NT2/D1 (cell line): Measurements from ENCODE around the gene PLA2G2F.

Experiments
- DNase-seq: peaks from one replicate; pipeline ENCODE4 v3.0.0-alpha.2; 2011; ENCODE audit warnings: low read depth, low spot score
- H3K27me3 ChIP-seq: 2 replicates; pipeline ENCODE4 v1.6.0; 2011; ENCODE audit warnings: mild to moderate bottlenecking; ENCODE audit not compliant: insufficient read length, insufficient read depth
- H3K36me3 ChIP-seq: 2 replicates; pipeline ENCODE4 v1.6.1; 2011; ENCODE audit warnings: mild to moderate bottlenecking, low read length, mixed read lengths; ENCODE audit not compliant: insufficient read depth, insufficient read length
- H3K4me1 ChIP-seq: 2 replicates; pipeline ENCODE4 v1.5.1; 2011; ENCODE audit not compliant: insufficient read depth, insufficient read length
- H3K4me3 ChIP-seq: 2 replicates; pipeline ENCODE4 v1.5.1; 2011; ENCODE audit warnings: low read depth; ENCODE audit not compliant: insufficient read length
- H3K9ac ChIP-seq: 2 replicates; pipeline ENCODE4 v1.6.0; 2011; ENCODE audit warnings: low read depth; ENCODE audit not compliant: insufficient read length
- H3K9me3 ChIP-seq: 2 replicates; pipeline ENCODE4 v1.5.1; 2011; ENCODE audit warnings: mild to moderate bottlenecking, low read length; ENCODE audit not compliant: insufficient read depth
- SUZ12 ChIP-seq: IDR thresholded peaks from 2 replicates; pipeline ENCODE4 v1.6.1; 2011; ENCODE audit not compliant: insufficient read length, insufficient read depth; ENCODE audit errors: extremely low read depth
- YY1 ChIP-seq: IDR thresholded peaks from 2 replicates; pipeline ENCODE4 v1.6.1; 2011; ENCODE audit not compliant: insufficient read length, insufficient read depth
- ZNF274 ChIP-seq: IDR thresholded peaks from 2 replicates; pipeline ENCODE4 v1.6.1; 2011; ENCODE audit warnings: mild to moderate bottlenecking, low read depth, low read length

PLA2G2F gene

DNA sequence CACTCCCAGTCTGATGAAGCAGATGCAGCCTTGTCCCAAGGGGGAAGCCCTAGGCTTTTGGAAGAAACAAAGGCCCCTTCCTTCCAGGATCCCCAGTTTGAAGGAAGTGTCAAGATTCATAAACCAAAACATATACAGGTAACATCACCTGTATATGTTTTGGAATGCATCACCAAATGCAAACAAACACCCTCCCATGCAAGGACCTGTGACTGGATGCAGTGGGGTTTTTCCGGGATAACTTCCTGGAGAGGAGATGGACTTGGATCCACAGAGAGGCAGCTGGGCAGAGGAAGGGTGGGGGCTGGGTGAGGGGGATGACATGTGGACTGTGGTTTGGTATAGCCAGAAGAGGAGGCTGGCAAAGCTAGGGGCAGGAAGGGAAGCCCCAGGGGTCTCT, 1.5 kb upstream of the PLA2G2F start:
- H3K9me3 ChIP-seq, result peaks cover 10% of the 10 kb centered on the region; the same call in 1 of the 2 replicates
- H3K9ac ChIP-seq, result no peak overlapping the region
- no peak for DNase-seq
- TF ChIP-seq YY1 (no peak), SUZ12 (no peak), ZNF274 (no peak)
- H3K4me3 ChIP-seq, result no peak overlapping the region
- no peaks in the 10 kb centered on the region for H3K36me3 ChIP-seq
- H3K27me3 ChIP-seq, result no peaks in the 10 kb centered on the region
- no peaks in the 10 kb centered on the region for H3K4me1 ChIP-seq

GRCh38 chr1:20138346-20138745, 777 bp upstream of the PLA2G2F start:
- H3K4me1 ChIP-seq, result no peaks in the 10 kb centered on the region
- no peak for TF ChIP-seq YY1
- no peak for TF ChIP-seq SUZ12
- no peak for TF ChIP-seq ZNF274

DNA sequence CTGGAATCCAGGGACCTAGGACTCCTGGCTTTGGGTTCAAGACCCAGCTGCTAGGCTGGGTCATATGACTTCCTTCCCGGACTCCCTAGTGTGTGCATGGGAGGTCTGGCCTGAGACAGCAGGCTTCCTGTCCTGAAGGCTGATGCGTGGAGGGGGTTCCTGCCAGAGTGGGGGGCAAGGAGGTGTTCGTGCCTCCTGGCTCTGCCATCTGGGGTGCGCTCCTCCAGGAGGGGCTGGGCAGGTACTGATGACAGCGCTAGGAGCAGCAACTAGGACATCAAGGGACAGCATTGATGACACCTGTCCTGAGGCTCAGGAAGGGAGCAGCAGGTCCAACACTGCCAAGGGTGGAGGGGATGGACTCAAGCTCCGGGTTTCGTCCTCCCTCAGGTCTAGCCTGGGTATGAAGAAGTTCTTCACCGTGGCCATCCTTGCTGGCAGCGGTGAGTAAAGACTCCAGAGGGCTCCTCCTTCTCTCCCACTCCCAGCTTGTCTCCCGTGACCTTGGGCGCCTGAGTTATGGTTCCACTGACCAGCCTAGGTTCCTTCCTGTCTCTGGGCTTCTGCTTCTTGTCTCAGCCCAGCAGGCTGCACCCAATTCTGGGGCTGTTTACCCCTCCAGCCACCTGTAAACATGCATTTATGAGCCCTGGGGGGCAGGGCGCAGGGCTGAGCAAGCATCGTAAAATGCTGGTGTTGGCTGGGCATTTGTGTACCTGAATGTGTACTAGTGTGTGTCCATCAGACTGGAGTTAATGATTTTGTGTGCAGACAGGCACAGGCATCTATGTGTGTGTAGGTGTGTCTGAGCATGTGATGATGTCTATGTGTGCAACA, 871 bp downstream of the PLA2G2F start:
- DNase-seq, result no peak
- H3K9ac ChIP-seq, result no peak overlapping the region
- TF ChIP-seq YY1, result no peak
- TF ChIP-seq ZNF274, result no peak
- TF ChIP-seq SUZ12, result no peak

More at GRCh38 chr1:20138346-20138745, 777 bp upstream of the PLA2G2F start:
- no peak overlapping the region for H3K4me3 ChIP-seq
- DNase-seq, result no peak
- H3K27me3 ChIP-seq, result no peaks in the 10 kb centered on the region
- H3K9ac ChIP-seq, result no peak overlapping the region
- peaks cover 10% of the 10 kb centered on the region; the same call in 1 of the 2 replicates for H3K9me3 ChIP-seq
- no peaks in the 10 kb centered on the region for H3K36me3 ChIP-seq

DNA sequence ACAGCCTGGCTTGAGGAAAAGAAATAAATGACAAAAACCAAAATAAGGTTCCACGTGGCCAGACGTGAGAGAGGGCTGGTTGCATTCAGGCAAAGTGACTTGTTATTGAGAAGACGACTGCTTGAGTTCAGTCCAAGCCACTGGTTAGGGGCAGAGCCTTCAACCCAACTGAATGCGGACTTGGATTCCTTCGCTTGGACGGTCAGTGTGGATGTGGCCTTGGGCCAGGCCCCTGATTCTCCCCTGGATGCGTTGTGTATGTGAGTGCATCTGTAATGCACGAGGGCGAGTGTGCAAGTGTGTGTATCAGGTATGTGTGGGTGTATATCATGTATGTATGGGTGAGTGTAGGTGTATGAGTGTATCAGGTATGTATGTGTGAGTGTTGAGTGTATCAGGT, 1.9 kb downstream of the PLA2G2F start:
- TF ChIP-seq SUZ12 (no peak), ZNF274 (no peak), YY1 (no peak)
- H3K36me3 ChIP-seq, result no peaks in the 10 kb centered on the region
- DNase-seq, result no peak
- H3K4me1 ChIP-seq, result no peaks in the 10 kb centered on the region
- H3K27me3 ChIP-seq, result no peaks in the 10 kb centered on the region
- H3K9me3 ChIP-seq, result peaks cover 10% of the 10 kb centered on the region; the same call in 1 of the 2 replicates
- no peak overlapping the region for H3K9ac ChIP-seq
- no peak overlapping the region for H3K4me3 ChIP-seq

More for the DNA sequence above, 871 bp downstream of the PLA2G2F start:
- Histone ChIP-seq H3K4me3 (no peak overlapping the region), H3K4me1 (no peaks in the 10 kb centered on the region), H3K9me3 (peaks cover 10% of the 10 kb centered on the region; the same call in 1 of the 2 replicates), H3K27me3 (no peaks in the 10 kb centered on the region), H3K36me3 (no peaks in the 10 kb centered on the region)

DNA sequence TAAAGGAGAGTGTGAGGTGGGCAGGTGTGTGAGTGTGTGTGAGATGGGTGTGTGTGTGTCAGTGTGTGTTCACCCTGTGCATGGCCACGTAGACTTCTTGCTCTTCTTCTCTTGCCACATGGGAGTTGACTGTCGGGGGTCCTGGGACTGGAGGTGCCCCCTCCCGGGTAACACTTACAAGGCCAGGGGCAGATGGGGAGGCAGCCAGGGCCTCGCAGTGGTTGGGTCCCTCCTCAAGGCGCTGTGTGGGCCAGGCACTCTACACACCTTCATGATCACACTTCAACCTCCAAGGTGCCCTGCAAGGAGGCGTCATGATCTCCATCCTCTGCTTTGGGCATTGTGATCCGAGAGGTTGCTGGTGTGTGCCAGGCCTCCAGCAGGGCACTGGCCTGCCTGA, 2.3 kb downstream of the PLA2G2F start:
- TF ChIP-seq YY1 (no peak), SUZ12 (no peak), ZNF274 (no peak)
- DNase-seq, result no peak
- H3K9ac ChIP-seq, result no peak overlapping the region
- no peak overlapping the region for H3K4me3 ChIP-seq
- no peaks in the 10 kb centered on the region for H3K36me3 ChIP-seq
- H3K4me1 ChIP-seq, result no peaks in the 10 kb centered on the region
- no peaks in the 10 kb centered on the region for H3K27me3 ChIP-seq
- H3K9me3 ChIP-seq, result peaks cover 10% of the 10 kb centered on the region; the same call in 1 of the 2 replicates

GRCh38 chr1:20142001-20142710, 3.0 kb downstream of the PLA2G2F start:
- Histone ChIP-seq H3K4me3 (no peak overlapping the region), H3K36me3 (no peaks in the 10 kb centered on the region)
- DNase-seq, result no peak

DNA sequence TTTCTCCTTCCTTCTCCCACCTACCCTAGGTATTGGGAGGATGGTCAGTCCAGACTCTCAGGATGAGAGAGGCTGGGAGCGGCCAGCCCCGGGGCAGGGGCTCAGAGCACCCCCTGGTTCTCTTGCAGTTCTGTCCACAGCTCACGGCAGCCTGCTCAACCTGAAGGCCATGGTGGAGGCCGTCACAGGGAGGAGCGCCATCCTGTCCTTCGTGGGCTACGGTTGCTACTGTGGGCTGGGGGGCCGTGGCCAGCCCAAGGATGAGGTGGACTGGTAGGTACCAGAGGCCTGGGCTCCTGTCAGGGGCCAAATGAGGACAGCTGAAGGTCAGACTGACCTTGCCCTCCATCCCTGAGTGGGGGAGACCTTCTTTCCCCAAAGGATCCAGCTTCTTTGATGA, 4.2 kb downstream of the PLA2G2F start:
- Histone ChIP-seq H3K9me3 (peaks cover 7% of the 10 kb centered on the region; the same call in 1 of the 2 replicates), H3K9ac (no peak overlapping the region), H3K4me3 (no peak overlapping the region), H3K27me3 (no peaks in the 10 kb centered on the region), H3K36me3 (no peaks in the 10 kb centered on the region), H3K4me1 (no peaks in the 10 kb centered on the region)
- DNase-seq, result no peak
- no peak for TF ChIP-seq YY1
- no peak for TF ChIP-seq ZNF274
- no peak for TF ChIP-seq SUZ12

More at GRCh38 chr1:20142001-20142710, 3.0 kb downstream of the PLA2G2F start:
- no peak for TF ChIP-seq ZNF274
- no peak for TF ChIP-seq SUZ12
- TF ChIP-seq YY1, result no peak
- Histone ChIP-seq H3K9me3 (peaks cover 10% of the 10 kb centered on the region; the same call in 1 of the 2 replicates), H3K9ac (no peak overlapping the region), H3K27me3 (no peaks in the 10 kb centered on the region), H3K4me1 (no peaks in the 10 kb centered on the region)
